KOPT-K1 (cell line): ENCODE measurements around the gene ASTN1.

ENCODE experiments used
- H3K27ac ChIP-seq: fragments of 200-600 bp; sonication (generic); 2 replicates; pipeline ENCODE4 v1.5.1; 2016; ENCODE audit warnings: antibody characterized with exemption, mild to moderate bottlenecking, low read depth, low read length; ENCODE audit not compliant: poor library complexity, severe bottlenecking
- H3K36me3 ChIP-seq: fragments of 200-600 bp; sonication (generic); 2 replicates; pipeline ENCODE4 v1.5.1; 2017; ENCODE audit warnings: antibody characterized with exemption, mild to moderate bottlenecking, low read length, moderate library complexity; ENCODE audit not compliant: insufficient read depth
- H3K9me3 ChIP-seq: fragments of 200-600 bp; sonication (generic); 2 replicates; pipeline ENCODE4 v1.5.1; 2017; ENCODE audit warnings: antibody characterized with exemption, low read length, mild to moderate bottlenecking; ENCODE audit not compliant: insufficient read depth, poor library complexity, severe bottlenecking

ASTN1 gene

DNA sequence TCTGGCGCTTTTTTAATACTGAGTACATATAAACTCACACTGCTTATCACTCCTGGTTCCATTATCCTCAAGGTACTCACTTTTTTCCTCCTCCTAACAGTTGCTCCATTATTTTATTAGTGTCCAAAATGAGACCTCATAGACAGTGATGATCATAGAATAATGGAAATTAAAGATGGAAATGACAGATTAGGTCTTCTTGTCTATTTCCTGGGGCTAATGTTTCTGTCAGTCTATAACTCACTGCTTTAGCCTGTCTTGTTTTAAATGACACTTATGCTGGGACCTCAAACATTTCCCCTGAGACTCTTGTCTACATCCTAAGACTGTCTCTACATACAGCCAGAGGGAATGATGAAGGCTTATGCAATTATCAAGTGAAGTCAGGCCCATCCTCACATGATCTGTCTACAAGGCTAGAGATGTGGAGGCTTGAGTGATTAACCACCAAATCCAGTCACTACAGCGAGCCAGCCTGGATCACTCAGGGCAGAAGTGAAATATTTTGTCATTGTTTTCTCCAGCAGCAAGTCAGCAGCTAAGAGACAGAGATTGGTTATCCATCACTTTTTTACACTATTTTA lies 152.1 kb downstream of the ASTN1 start:
- H3K9me3 ChIP-seq, result no peaks in the 10 kb centered on the region
- H3K27ac ChIP-seq, result no peak overlapping the region
- no peaks in the 10 kb centered on the region for H3K36me3 ChIP-seq

DNA sequence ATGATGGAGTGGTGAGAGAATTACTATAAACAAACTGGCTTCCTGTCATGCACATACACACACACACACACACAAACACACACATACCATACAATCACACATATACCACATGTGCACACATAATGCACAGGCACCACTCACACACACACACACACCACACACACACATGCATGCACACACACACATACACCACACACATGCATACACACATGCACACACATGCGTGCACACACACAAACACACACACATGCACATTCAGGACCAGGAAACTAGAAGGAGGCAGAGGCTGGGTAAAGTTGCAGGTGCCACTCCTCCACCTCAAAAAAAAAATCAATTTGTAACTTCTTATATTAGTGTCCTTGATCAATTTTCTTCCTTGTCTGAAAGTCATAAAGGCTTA lies 153.0 kb downstream of the ASTN1 start:
- H3K27ac ChIP-seq, result no peak overlapping the region
- H3K36me3 ChIP-seq, result no peaks in the 10 kb centered on the region
- no peaks in the 10 kb centered on the region for H3K9me3 ChIP-seq

DNA sequence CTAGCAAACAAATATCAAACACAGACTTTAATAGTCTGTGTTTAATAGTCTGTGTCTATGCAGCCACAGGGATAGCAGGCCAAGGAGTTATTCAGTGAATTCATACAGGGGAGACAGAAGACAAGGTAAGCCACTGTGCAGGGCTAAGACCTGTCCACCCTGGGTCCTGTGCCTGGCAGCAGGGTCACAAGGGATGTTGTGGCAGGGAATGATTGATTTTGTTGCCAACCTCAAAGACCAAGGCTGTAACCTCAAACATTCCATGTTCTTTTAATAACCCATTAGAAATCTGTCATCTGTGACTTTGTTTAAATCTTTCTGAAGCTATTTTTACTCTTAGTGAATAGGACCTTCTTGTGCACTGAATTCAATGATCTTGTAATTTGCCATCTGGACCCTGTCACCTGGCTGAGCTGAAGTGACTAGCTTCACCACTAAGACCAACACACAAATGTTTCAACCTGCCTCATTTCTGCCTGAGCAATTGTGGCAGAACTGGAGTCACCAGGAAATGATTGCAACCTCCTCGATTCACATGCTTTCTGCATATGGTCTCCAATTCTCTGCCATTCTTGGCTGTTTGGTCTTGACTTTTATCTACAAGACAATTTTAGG lies 154.2 kb downstream of the ASTN1 start:
- Histone ChIP-seq H3K9me3 (no peaks in the 10 kb centered on the region), H3K27ac (no peak overlapping the region), H3K36me3 (no peaks in the 10 kb centered on the region)

DNA sequence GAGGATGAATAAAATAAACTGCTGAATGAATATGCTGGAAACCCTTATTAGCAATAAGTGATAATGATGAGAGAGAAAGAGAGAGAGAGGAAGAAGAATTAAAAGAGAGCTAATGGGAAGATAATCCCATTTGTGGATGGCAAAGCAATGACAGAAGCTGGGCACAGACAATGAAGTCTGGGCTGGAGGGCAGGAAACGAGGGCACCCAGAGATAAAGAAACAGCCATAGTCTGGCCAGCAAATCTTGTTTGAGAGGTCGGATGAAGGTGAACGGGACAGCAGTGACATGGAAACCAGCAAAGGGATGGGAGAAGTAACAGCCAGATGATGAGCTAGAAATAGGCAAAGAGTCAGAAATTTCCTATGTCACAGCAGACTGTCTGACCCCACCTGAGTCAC lies 155.9 kb downstream of the ASTN1 start:
- H3K27ac ChIP-seq, result no peak overlapping the region

DNA sequence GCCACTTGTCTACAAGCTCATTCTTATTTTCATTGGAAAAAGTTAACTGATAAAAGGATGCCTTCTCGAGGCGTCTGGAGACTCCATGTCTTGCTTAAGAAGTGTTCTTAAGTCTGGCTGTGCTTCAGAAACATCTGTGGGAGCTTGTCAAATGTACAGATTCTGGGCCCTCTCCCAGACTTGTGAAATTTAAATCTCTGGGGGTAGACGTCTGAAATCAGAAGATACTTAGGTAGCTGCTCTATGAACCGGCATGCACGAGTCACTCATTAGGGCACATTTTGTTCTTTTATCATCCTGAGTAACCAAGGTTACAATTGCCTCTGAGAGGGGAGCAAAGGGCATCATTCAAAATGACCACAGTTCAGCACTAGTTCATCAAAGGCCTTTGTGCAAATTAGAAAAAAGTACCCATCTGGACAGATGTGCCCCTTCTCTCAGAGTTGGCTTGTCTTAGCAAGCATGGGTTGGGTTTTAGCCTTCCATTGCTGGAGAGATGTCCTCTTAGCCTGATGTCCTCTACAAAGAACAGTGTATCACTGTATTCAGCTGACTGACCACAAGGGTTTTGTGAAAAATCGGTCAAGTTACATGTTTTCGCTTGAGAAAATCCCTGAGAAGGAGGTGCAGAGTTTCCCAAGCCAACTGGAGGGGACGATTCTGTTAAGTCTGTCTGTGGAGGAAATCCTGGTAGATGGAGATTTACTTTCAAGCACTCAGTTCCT lies 156.9 kb downstream of the ASTN1 start:
- Histone ChIP-seq H3K27ac (no peak overlapping the region), H3K9me3 (no peaks in the 10 kb centered on the region), H3K36me3 (no peaks in the 10 kb centered on the region)

More for the DNA sequence above, 155.9 kb downstream of the ASTN1 start:
- Histone ChIP-seq H3K36me3 (no peaks in the 10 kb centered on the region), H3K9me3 (no peaks in the 10 kb centered on the region)

DNA sequence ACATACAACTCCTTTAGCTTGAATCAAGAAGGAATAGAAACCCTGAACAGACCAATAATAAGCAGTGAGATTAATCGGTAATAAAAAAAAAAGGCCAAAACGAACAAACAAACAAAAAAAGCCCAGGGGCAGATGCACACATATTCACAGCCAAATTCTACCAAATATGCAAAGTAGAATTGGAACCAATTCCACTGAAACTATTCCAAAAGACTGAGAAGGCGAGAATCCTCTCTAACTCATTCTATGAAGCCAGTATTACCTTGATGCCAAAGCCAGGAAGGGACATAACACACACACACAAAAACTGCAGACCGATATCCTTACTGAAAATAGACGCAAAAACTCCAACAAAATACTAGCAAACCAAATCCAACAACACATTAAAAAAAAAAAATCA lies 161.6 kb downstream of the ASTN1 start:
- Histone ChIP-seq H3K27ac (no peak overlapping the region), H3K9me3 (no peaks in the 10 kb centered on the region)

DNA sequence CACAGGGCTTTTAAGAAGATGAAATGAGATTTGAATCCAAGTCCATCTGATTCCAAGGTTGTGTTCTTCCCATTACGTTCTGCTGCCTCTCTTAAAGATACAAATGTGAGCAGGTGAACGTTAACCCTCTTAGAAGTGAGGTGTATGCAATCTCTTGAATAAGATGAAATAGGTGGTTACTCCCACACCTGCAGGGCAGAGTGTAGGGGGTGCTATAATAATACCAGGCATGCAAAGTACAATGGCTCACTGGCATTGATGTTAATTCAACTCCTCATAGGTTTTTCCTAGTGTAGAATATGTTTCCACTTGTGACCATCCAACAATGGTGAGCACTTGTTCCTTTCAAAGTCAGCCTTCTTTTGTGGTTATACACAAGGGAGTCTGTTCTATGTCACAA lies 163.0 kb downstream of the ASTN1 start:
- no peaks in the 10 kb centered on the region for H3K9me3 ChIP-seq
- no peaks in the 10 kb centered on the region for H3K36me3 ChIP-seq
- no peak overlapping the region for H3K27ac ChIP-seq

More for the DNA sequence above, 161.6 kb downstream of the ASTN1 start:
- no peaks in the 10 kb centered on the region for H3K36me3 ChIP-seq

DNA sequence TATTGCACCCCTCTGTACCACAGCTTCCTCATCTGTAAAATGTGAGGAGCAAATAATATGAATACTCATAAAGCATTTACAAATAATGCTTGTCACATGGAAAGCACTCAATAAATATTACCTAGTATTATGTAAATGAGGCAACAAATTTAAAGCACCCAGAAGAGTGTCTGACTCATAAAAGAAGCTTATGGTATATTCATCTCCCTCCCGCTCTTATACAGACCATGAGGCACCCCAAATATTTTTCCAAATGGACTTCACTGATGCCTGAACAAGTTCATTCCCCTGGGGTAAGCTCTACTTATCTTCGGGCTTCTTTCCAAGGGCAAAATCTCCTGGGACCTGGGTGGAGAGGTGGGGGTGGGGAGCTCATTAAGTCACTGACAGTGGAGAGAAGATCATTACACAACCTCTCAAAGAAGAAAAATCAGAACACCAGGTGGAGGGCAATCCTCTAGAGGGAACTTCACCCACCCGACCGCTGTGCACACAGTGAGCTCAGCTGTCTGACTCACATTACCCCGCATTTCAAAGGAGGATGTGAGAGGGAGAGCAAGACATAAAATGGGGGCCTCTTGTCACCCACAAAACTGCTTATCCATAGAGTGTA lies 166.2 kb downstream of the ASTN1 start:
- Histone ChIP-seq H3K27ac (no peak overlapping the region), H3K9me3 (no peaks in the 10 kb centered on the region), H3K36me3 (no peaks in the 10 kb centered on the region)

DNA sequence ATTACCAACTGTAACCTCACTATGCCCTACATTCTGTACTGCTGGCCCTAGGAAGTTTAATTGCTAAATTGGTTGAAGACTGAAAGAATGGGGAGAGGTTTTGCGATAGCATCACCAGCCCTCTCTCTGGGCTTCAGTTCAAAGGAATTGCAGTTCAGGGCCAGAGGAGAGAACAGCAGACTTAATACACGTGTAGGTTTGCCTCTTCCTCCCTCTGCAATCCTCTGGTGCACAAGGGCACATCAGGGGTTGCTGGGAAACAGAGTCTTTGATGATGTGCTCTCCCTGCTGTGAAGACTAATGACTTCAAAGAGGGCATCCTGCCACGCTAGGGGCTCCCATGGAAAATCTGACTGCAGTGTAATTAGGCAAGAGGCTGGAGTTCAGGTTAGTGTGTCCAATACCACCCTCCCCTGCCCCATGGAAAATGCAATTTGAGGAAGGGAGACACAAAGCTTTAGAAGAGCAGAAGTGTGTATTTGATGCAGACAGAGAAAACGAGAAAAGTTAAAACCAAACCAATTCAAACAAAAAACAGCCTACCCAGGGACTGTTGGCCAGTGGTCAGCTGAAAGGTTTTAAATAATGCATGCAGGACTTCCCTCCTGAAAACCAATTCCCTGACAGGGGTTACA lies 167.9 kb downstream of the ASTN1 start:
- H3K27ac ChIP-seq, result no peak overlapping the region
- no peaks in the 10 kb centered on the region for H3K9me3 ChIP-seq
- H3K36me3 ChIP-seq, result no peaks in the 10 kb centered on the region

DNA sequence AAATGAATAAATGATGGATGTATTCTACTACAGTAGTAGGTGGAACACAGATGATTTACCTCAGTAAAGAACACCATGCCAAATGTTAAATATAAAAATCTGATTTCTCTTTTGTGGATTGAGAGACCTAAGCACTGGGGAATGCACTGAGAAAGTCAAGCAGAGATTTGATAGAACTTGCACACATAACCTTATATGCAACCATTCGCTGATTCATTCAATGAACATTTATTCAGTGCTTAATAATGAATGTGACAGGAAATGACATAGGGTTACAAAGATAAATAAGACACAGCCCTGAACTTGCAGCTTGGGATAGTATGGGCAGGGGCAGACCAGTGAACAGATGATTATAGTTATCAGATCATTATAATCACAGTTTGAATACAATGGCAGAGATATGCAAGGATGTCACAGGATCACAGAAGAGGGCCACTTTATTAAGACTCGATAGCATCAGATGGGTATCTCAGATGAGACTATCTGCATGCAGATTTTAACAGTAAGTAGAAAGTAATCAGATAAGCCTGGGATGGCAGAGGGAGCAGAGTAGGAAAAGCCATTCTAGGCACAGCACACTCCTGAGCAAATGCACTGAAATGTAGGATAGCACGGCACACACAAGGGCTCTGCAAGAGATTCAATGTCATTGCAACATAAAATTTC lies 169.4 kb downstream of the ASTN1 start:
- Histone ChIP-seq H3K36me3 (no peaks in the 10 kb centered on the region), H3K27ac (no peak overlapping the region), H3K9me3 (no peaks in the 10 kb centered on the region)

DNA sequence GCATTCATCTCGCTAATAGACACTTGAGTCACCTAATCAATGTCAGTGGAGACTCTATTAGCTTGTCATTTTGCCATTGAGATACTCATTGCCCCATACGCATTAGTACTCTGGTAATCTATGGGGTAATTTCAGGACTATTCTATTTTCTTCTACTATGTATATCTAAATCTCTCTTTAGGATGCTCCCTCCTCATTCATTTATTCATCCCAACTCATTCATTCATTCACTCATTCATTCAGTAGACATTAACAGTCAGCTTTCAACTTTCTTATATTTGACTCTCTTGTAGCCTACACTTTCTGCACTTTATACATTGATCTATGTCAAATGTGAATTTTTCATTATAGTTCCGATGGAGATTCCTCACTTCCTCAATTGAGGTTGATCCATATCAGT lies 170.9 kb downstream of the ASTN1 start:
- no peaks in the 10 kb centered on the region for H3K9me3 ChIP-seq
- H3K27ac ChIP-seq, result no peak overlapping the region
- no peaks in the 10 kb centered on the region for H3K36me3 ChIP-seq

DNA sequence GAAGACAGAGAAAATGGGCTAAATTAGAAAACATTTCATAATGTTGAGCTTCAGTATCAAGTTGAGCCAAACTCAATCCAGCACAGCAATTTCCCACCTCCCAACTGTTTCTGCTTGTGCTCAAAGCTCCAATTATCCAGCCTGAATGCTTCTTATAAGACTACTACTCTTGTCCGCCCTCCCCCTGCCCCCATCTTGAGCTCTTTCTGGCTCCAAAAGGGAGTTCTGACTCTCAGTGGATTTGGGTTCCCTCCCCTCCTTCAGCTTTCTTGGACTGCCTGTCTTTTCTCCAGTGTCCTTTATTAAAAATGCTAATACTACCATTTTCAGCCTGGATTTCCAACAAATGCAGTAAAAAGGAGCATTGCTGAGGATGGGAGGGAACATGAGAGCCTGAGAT lies 174.8 kb downstream of the ASTN1 start:
- Histone ChIP-seq H3K27ac (no peak overlapping the region), H3K9me3 (no peaks in the 10 kb centered on the region), H3K36me3 (no peaks in the 10 kb centered on the region)

DNA sequence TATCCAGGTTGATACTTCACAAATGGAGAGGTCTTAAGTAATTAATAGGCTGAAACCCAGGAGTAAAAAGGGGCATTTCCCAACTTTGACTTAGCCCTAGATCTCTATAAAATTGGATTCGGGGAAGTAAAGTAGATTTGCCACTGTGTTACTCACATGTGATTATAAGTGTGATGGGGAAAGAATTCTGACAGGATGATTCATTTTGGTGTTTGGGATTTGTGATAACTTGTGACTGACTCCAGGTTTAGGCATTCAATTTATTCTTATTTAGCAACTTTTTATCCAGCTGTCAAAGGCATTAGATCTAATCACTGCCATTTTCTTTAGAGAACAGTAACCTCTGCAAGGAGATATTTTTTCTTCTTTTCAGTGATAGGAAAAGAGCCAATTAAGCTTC lies 175.5 kb downstream of the ASTN1 start:
- H3K36me3 ChIP-seq, result no peaks in the 10 kb centered on the region
- H3K27ac ChIP-seq, result no peak overlapping the region
- H3K9me3 ChIP-seq, result no peaks in the 10 kb centered on the region

DNA sequence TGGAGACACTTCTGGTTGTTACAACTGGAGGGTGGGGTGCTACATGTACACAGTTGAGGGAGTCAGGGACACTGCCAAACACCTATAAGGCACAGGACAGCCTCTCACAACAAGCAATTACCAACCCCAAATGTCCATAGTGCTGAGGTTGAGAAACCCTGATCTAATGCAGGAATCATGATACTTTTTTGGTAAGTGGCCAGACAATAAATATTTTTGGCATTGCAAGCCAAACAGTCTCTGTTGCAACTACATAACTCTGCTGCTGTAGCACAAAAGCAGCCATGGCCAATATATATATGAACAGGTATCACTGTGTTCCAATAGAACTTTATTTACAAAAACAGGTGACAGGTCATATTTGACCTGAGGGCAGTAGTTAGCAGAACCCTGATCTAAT lies 177.5 kb downstream of the ASTN1 start:
- Histone ChIP-seq H3K9me3 (no peaks in the 10 kb centered on the region), H3K36me3 (no peaks in the 10 kb centered on the region), H3K27ac (no peak overlapping the region)

DNA sequence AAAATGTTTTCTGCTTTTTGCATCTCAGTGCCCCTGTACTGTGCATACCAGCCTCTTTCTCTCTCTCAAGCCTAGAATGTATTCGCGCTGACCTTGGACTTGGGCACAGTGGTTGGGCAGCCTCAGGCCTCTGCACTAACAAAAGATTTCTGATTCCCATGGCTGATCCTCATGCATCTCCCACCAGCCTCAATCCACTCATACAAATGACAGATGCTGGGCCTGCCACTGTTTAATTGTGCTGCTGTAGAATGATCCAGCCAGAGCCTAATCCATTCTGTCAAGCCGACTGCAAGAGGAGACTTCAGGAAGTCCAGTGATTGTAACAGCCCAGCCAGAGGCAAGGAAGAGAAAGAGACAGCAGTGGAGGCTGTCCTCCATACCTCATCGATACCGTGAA lies 180.8 kb downstream of the ASTN1 start:
- no peak overlapping the region for H3K27ac ChIP-seq
- no peaks in the 10 kb centered on the region for H3K9me3 ChIP-seq
- no peaks in the 10 kb centered on the region for H3K36me3 ChIP-seq
